ENCODE measurements around the gene NXF1.
A peak's percentile ranks its signal among the peaks of the same experiment; 100 is the strongest.

The NXF1 gene

GRCh38 chr11:62786318-62787004, 18.8 kb downstream of the NXF1 start:
- Histone ChIP-seq H4K20me1 (ENCODE audit: insufficient read depth, low read length) (no peaks in the 10 kb centered on the region), H3K9ac (ENCODE audit: low read length) (peak overlapping the region; percentile 92), H3K4me1 (ENCODE audit: insufficient read depth, low read length, severe bottlenecking) (peaks cover 43% of the 10 kb centered on the region), H3K27ac (ENCODE audit: low read depth, low read length, poor library complexity, severe bottlenecking) (peak overlapping the region; percentile 66), H3K36me3 (ENCODE audit: insufficient read depth, low read length) (peaks cover 34% of the 10 kb centered on the region; the same call in 1 of the 2 replicates), H3F3A (ENCODE audit: insufficient read depth, low read length) (no peaks in the 10 kb centered on the region), H3K27me3 (ENCODE audit: insufficient read depth, low read length) (no peaks in the 10 kb centered on the region), H3K4me3 (ENCODE audit: low read depth, low read length, poor library complexity, severe bottlenecking) (peak overlapping the region; percentile 95), H3K4me2 (ENCODE audit: low read length) (peak overlapping the region; percentile 98), H3K9me3 (ENCODE audit: low read length) (no peaks in the 10 kb centered on the region), H3K9me2 (ENCODE audit: low read depth, low read length) (no peaks in the 10 kb centered on the region), H3K79me2 (ENCODE audit: insufficient read depth, low read length) (peaks cover 11% of the 10 kb centered on the region; the same call in 1 of the 2 replicates), H2AFZ (ENCODE audit: low read length) (no peak overlapping the region)
- TF ChIP-seq EZH2 (IDR thresholded peaks at IDR 0.05; ENCODE audit: borderline replicate concordance, low read length): no peak
- peak; percentile 91 for TF ChIP-seq CTCF (IDR thresholded peaks at IDR 0.05; ENCODE audit: low read length)

- Histone ChIP-seq H3K9ac (ENCODE audit: low read length) (no peak overlapping the region), H3K4me2 (ENCODE audit: low read length) (no peak overlapping the region), H3K9me2 (ENCODE audit: low read depth, low read length) (no peaks in the 10 kb centered on the region), H3K79me2 (ENCODE audit: insufficient read depth, low read length) (no peaks in the 10 kb centered on the region), H3F3A (ENCODE audit: insufficient read depth, low read length) (no peaks in the 10 kb centered on the region), H2AFZ (ENCODE audit: low read length) (no peak overlapping the region), H3K9me3 (ENCODE audit: low read length) (no peaks in the 10 kb centered on the region), H3K36me3 (ENCODE audit: insufficient read depth, low read length) (peaks cover 15% of the 10 kb centered on the region; the same call in 1 of the 2 replicates), H3K27ac (ENCODE audit: low read depth, low read length, poor library complexity, severe bottlenecking) (no peak overlapping the region), H4K20me1 (ENCODE audit: insufficient read depth, low read length) (no peaks in the 10 kb centered on the region), H3K4me3 (ENCODE audit: low read depth, low read length, poor library complexity, severe bottlenecking) (no peak overlapping the region), H3K4me1 (ENCODE audit: insufficient read depth, low read length, severe bottlenecking) (peaks cover 10% of the 10 kb centered on the region), H3K27me3 (ENCODE audit: insufficient read depth, low read length) (no peaks in the 10 kb centered on the region)
- TF ChIP-seq CTCF (IDR thresholded peaks at IDR 0.05; ENCODE audit: low read length) (no peak), EZH2 (IDR thresholded peaks at IDR 0.05; ENCODE audit: borderline replicate concordance, low read length) (no peak)
These were observed 22.5 kb downstream of the NXF1 start for GRCh38 chr11:62782753-62783152.

- Histone ChIP-seq H3K9me3 (ENCODE audit: low read length) (no peaks in the 10 kb centered on the region), H4K20me1 (ENCODE audit: insufficient read depth, low read length) (no peaks in the 10 kb centered on the region), H3F3A (ENCODE audit: insufficient read depth, low read length) (no peaks in the 10 kb centered on the region), H3K27me3 (ENCODE audit: insufficient read depth, low read length) (no peaks in the 10 kb centered on the region), H2AFZ (ENCODE audit: low read length) (no peak overlapping the region), H3K4me1 (ENCODE audit: insufficient read depth, low read length, severe bottlenecking) (no peaks in the 10 kb centered on the region), H3K9me2 (ENCODE audit: low read depth, low read length) (no peaks in the 10 kb centered on the region), H3K79me2 (ENCODE audit: insufficient read depth, low read length) (no peaks in the 10 kb centered on the region), H3K36me3 (ENCODE audit: insufficient read depth, low read length) (peaks cover 28% of the 10 kb centered on the region; the same call in 1 of the 2 replicates), H3K4me3 (ENCODE audit: low read depth, low read length, poor library complexity, severe bottlenecking) (no peak overlapping the region), H3K4me2 (ENCODE audit: low read length) (no peak overlapping the region), H3K9ac (ENCODE audit: low read length) (no peak overlapping the region), H3K27ac (ENCODE audit: low read depth, low read length, poor library complexity, severe bottlenecking) (no peak overlapping the region)
- no peak for TF ChIP-seq CTCF (IDR thresholded peaks at IDR 0.05; ENCODE audit: low read length)
These were observed 26.8 kb downstream of the NXF1 start for GRCh38 chr11:62778441-62778840.
